K562 (cell line): ENCODE results near the gene VPS33A. TPM values are rescaled to one million over a fixed set of nuclear protein-coding genes. Genes with fewer than 3 reads are reported as not detected.

Experiments
- ATAC-seq: fragments of 200-7000 bp; cut with Tn5 transposase; 3 replicates; pipeline ENCODE4 v1.9.1; 2020; ENCODE audit warnings: moderate library complexity
- BruUV-seq: library from RNA; stranded (reverse); fragments of 400-500 nt; replicated peaks from 2 replicates; lab custom pipeline; 2021; lab: Mats Ljungman, UMichigan
- CTCF ChIA-PET: fragments of 300-600 bp; formaldehyde crosslinking; extraction: SDS; loops from one replicate; lab custom pipeline; 2021; ENCODE audit warnings: low intra/inter-chr PET ratio; lab: Yijun Ruan, JAX
- POLR2A ChIA-PET: fragments of 300-600, 350-650 bp; sonication (Branson Sonifier 250); formaldehyde crosslinking; extraction: SDS; loops from one replicate; lab custom pipeline; 2021; ENCODE audit warnings: antibody characterized with exemption, inconsistent platforms; lab: Yijun Ruan, JAX
- DNase-seq, 4 experiments: peaks; one replicate each; pipeline versions ENCODE4 v3.0.0 to v3.0.0-alpha.2; 2011 to 2018; ENCODE audit warnings: low spot score in 3 of 4, mixed read lengths in 3 of 4; ENCODE audit errors: extremely low read depth in 1 of 4
- FAIRE-seq: peaks from 2 replicates; lab custom pipeline; 2011; peaks lifted over from hg19 to GRCh38; lab: Jason Lieb, UNC
- H2AFZ ChIP-seq: 2 replicates; pipeline ENCODE4 v1.6.0; 2011; ENCODE audit warnings: low read depth, low read length, control low read depth, inconsistent platforms
- H3K27ac ChIP-seq: fragments of 200-600 bp; 3 replicates; pipeline ENCODE4 v1.8.0; 2011; ENCODE audit warnings: low read depth, mild to moderate bottlenecking, control low read depth, inconsistent platforms, low read length, moderate library complexity, mixed read lengths; ENCODE audit errors: extremely low read depth
- H3K27me3 ChIP-seq, 2 experiments: fragments of 300-600 bp in 1 of 2; 2 replicates in 1 of 2; 3 replicates in 1 of 2; pipeline versions ENCODE4 v1.6.0 to v1.8.0; 2011; ENCODE audit warnings: inconsistent platforms in 2 of 2, low read length in 2 of 2, mild to moderate bottlenecking in 1 of 2, mixed read lengths in 1 of 2, moderate library complexity in 1 of 2; ENCODE audit not compliant: control insufficient read depth in 2 of 2, insufficient read depth in 2 of 2
- H3K36me3 ChIP-seq: fragments of 300-600 bp; 3 replicates; pipeline ENCODE4 v1.8.0; 2011; ENCODE audit warnings: mild to moderate bottlenecking, low read length, inconsistent platforms; ENCODE audit not compliant: control insufficient read depth, insufficient read depth
- H3K4me1 ChIP-seq, 2 experiments: fragments of 200-600 bp in 1 of 2; replicated peaks in 1 of 2; 2 replicates in 1 of 2; 3 replicates in 1 of 2; pipeline versions ENCODE4 v1.5.1 to v1.8.0; 2011; ENCODE audit warnings: inconsistent platforms in 2 of 2, low read length in 2 of 2, mild to moderate bottlenecking in 1 of 2, mixed read lengths in 1 of 2, moderate library complexity in 1 of 2; ENCODE audit not compliant: control insufficient read depth in 2 of 2, insufficient read depth in 2 of 2
- H3K4me2 ChIP-seq: 2 replicates; pipeline ENCODE4 v1.6.1; 2011; ENCODE audit warnings: low read length, control low read depth, inconsistent platforms, mixed read lengths; ENCODE audit not compliant: insufficient read depth
- H3K4me3 ChIP-seq: fragments of 200-600 bp; sonication (generic), shearing (Covaris generic); 2 replicates; pipeline ENCODE4 v1.5.1; 2016; ENCODE audit warnings: control low read depth, inconsistent platforms
- H3K79me2 ChIP-seq: fragments of 200-600 bp; 3 replicates; pipeline ENCODE4 v1.8.0; 2011; ENCODE audit warnings: low read length, inconsistent platforms; ENCODE audit not compliant: control insufficient read depth, insufficient read depth
- H3K9ac ChIP-seq, 2 experiments: 2 replicates each; pipeline versions ENCODE4 v1.6.0 to v1.6.1; 2011; ENCODE audit warnings: low read depth in 2 of 2, low read length in 2 of 2, control low read depth in 1 of 2, inconsistent platforms in 1 of 2, mild to moderate bottlenecking in 1 of 2, mixed read lengths in 1 of 2; ENCODE audit not compliant: insufficient read depth in 1 of 2
- H3K9me1 ChIP-seq: one replicate; pipeline ENCODE4 v1.6.0; 2011; ENCODE audit warnings: inconsistent platforms, mild to moderate bottlenecking, low read length, moderate library complexity; ENCODE audit not compliant: control insufficient read depth, insufficient read depth
- H3K9me3 ChIP-seq: replicated peaks from 2 replicates; pipeline ENCODE4 v1.5.1; 2011; ENCODE audit warnings: low read depth, low read length, inconsistent platforms; ENCODE audit not compliant: control insufficient read depth, insufficient read depth
- H4K20me1 ChIP-seq: replicated peaks from 2 replicates; pipeline ENCODE4 v1.6.1; 2011; ENCODE audit warnings: low read length, inconsistent platforms, mixed read lengths; ENCODE audit not compliant: control insufficient read depth, insufficient read depth
- POU5F1 ChIP-seq: fragments of 150-350 bp; IDR thresholded peaks from 2 replicates; pipeline ENCODE4 v1.6.1; 2014; ENCODE audit warnings: borderline replicate concordance, low read length, low read depth, mild to moderate bottlenecking; ENCODE audit not compliant: partially characterized antibody
- RFX1 ChIP-seq: fragments of 450-650 bp; IDR thresholded peaks from 2 replicates; pipeline ENCODE4 v1.6.1; 2016; ENCODE audit warnings: mild to moderate bottlenecking, moderate library complexity
- SMARCC2 ChIP-seq: fragments of 450-650 bp; IDR thresholded peaks from 2 replicates; pipeline ENCODE4 v1.6.1; 2017; ENCODE audit warnings: antibody characterized with exemption, moderate library complexity, mild to moderate bottlenecking, low read depth
- TEAD1 ChIP-seq, 2 experiments: fragments of 450-650 bp in 1 of 2; sonication (generic) in 1 of 2; formaldehyde crosslinking; IDR thresholded peaks; 2 replicates each; pipeline versions ENCODE4 v1.4.0 to v1.8.0; 2020 to 2022; ENCODE audit warnings: mild to moderate bottlenecking in 2 of 2, missing genetic modification reagents in 1 of 2
- ZNF263 ChIP-seq: sonication (generic); formaldehyde crosslinking; IDR thresholded peaks from 2 replicates; pipeline ENCODE4 v1.8.0; 2022; ENCODE audit warnings: mild to moderate bottlenecking, missing genetic modification reagents, borderline replicate concordance
- WGBS: fragments of 100-300 bp; shearing (Covaris generic); methylation state at CpG from one replicate; pipeline ENCODE4 v1.1.6; 2016; ENCODE audit warnings: low coverage, mixed read lengths; ENCODE audit not compliant: insufficient coverage; ENCODE audit errors: missing lambda C conversion rate; 5-methylcytosine and 5-hydroxymethylcytosine counted together
- in situ Hi-C: fragments of 300-500 bp; cut with MboI; formaldehyde crosslinking; loops from 4 replicates; pipeline ENCODE4 v1.15.0; 2018; ENCODE audit warnings: inconsistent platforms, mixed read lengths
- intact Hi-C: fragments of 100-400 bp; cut with micrococcal nuclease; formaldehyde crosslinking; loops from 2 replicates; pipeline ENCODE4 v1.14.2; 2022
- polyA plus RNA-seq, 8 experiments: library from polyadenylated mRNA; depleted of rRNA in 4 of 8; stranded (reverse) in 5 of 8; unstranded in 3 of 8; fragments of >200 nt; fragmentation: Nextera tagmentation in 2 of 8; fragmentation: Illumina TruSeq in 1 of 8; extraction: Ambion mirVana in 2 of 8; extraction: Trizol in 1 of 8; gene quantifications; 2 replicates each; pipeline versions ENCODE4 v1.2.1 to v1.2.3, GENCODE V29; 2011 to 2014; ENCODE audit warnings: inconsistent platforms in 1 of 8, missing spikeins in 1 of 8
- total RNA-seq, 7 experiments: library from RNA; depleted of rRNA in 6 of 7; stranded (reverse); fragments of >200 nt in 6 of 7; fragmentation: Illumina TruSeq in 2 of 7; extraction: Trizol in 2 of 7; gene quantifications; 2 replicates each; pipeline versions ENCODE4 v1.2.1 to v1.2.3, GENCODE V29; 2011 to 2021; ENCODE audit warnings: low replicate concordance in 1 of 7
- TF ChIP-seq, protein P1 (sequence below): IDR thresholded peaks from 2 replicates; pipeline ENCODE4 v1.6.1; 2011; ENCODE audit warnings: borderline replicate concordance, low read depth, mild to moderate bottlenecking, moderate library complexity, low read length; ENCODE audit not compliant: insufficient read depth, poor library complexity, severe bottlenecking
- TF ChIP-seq, protein P2 (sequence below): sonication (generic); formaldehyde crosslinking; IDR thresholded peaks from 2 replicates; pipeline ENCODE4 v1.5.0; 2020; ENCODE audit warnings: missing genetic modification reagents

VPS33A gene
- total and polyA plus RNA-seq, 9 of the 15 experiments (the other 6 are each of a cell fraction or from before 2014, with no cell fraction given) = 10.6 to 34.3 (median 25.3) TPM

DNA sequence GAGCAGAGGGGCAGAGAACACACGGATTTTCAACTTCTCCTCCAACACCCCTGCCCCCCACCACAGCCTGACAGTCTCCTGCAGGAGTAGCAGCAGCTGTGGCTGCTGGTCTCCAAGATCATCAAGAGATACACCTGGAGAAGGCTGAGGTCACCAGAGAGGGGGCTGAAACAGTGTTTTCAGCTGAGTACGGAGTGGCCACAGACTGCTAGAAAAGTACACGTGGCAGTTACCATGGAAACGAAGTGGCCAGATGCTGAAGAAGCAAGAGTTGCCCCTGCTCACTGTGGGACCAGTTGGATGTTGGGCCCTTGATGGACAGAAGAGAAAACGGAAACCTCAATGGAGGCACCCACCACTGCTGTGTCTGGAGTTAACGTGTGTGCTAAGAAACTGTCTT is 35.5 kb downstream of the VPS33A start:
- no peak for DNase-seq
- H3K36me3 ChIP-seq = peaks cover 28% of the 10 kb centered on the region
- H3K27ac ChIP-seq = no peak overlapping the region
- POLR2A ChIA-PET = interaction anchor here (0.6 to 1.2 kb wide), 3 partner anchors 9 to 678 kb away, joined by 3 to 5 read pairs (median 4); no protein-coding TSS in a partner anchor
- no peak overlapping the region for H3K4me2 ChIP-seq
- H3K9ac ChIP-seq = no peak overlapping the region
- 0 out of 2 replicates have a peak, but pooled peaks cover under 1% of the 10 kb centered on the region for H4K20me1 ChIP-seq
- CTCF ChIA-PET = no interaction called here
- WGBS = 27% methylated on average over 6 of the region's 6 CpGs
- intact Hi-C loops (no loop called here), in situ Hi-C loops (no loop called here)
- H3K9me1 ChIP-seq = no peaks in the 10 kb centered on the region
- no TSS peak for BruUV-seq
- H3K79me2 ChIP-seq = no peaks in the 10 kb centered on the region; the same call in 2 of the 3 replicates
- no peaks in the 10 kb centered on the region for H3K9me3 ChIP-seq
- TF ChIP-seq, protein P1, sequence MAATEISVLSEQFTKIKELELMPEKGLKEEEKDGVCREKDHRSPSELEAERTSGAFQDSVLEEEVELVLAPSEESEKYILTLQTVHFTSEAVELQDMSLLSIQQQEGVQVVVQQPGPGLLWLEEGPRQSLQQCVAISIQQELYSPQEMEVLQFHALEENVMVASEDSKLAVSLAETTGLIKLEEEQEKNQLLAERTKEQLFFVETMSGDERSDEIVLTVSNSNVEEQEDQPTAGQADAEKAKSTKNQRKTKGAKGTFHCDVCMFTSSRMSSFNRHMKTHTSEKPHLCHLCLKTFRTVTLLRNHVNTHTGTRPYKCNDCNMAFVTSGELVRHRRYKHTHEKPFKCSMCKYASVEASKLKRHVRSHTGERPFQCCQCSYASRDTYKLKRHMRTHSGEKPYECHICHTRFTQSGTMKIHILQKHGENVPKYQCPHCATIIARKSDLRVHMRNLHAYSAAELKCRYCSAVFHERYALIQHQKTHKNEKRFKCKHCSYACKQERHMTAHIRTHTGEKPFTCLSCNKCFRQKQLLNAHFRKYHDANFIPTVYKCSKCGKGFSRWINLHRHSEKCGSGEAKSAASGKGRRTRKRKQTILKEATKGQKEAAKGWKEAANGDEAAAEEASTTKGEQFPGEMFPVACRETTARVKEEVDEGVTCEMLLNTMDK = no peak
- TF ChIP-seq ZNF263 = no peak
- TF ChIP-seq TEAD1 (CRISPR knock-in tag; IDR thresholded peaks at IDR 0.05) = no peak
- TF ChIP-seq RFX1 = peak; percentile 89
- TF ChIP-seq, protein P2, sequence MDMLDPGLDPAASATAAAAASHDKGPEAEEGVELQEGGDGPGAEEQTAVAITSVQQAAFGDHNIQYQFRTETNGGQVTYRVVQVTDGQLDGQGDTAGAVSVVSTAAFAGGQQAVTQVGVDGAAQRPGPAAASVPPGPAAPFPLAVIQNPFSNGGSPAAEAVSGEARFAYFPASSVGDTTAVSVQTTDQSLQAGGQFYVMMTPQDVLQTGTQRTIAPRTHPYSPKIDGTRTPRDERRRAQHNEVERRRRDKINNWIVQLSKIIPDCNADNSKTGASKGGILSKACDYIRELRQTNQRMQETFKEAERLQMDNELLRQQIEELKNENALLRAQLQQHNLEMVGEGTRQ (CRISPR knock-in tag) = 0 out of 2 replicates have a peak, but pooled peaks have one; percentile 6
- TF ChIP-seq SMARCC2 = no peak
- no peak for TF ChIP-seq POU5F1
- H3K4me3 ChIP-seq = no peak overlapping the region
- no peaks in the 10 kb centered on the region for H3K27me3 ChIP-seq
- FAIRE-seq = no peak
- H3K4me1 ChIP-seq = peaks cover 6 to 13% of the 10 kb centered on the region in 2 experiments; a peak in 4 of 5 replicates
- no peak overlapping the region for H2AFZ ChIP-seq
- ATAC-seq = no peak
